ENCODE data around the gene ATOSA. TPM values are rescaled to one million over a fixed set of nuclear protein-coding genes. Genes with fewer than 3 reads are reported as not detected.

The ATOSA gene
- 16.5 TPM for polyA plus RNA-seq (2013, experiment 1 of 2)
- 18.8 TPM for polyA plus RNA-seq (2013, experiment 2 of 2)

DNA sequence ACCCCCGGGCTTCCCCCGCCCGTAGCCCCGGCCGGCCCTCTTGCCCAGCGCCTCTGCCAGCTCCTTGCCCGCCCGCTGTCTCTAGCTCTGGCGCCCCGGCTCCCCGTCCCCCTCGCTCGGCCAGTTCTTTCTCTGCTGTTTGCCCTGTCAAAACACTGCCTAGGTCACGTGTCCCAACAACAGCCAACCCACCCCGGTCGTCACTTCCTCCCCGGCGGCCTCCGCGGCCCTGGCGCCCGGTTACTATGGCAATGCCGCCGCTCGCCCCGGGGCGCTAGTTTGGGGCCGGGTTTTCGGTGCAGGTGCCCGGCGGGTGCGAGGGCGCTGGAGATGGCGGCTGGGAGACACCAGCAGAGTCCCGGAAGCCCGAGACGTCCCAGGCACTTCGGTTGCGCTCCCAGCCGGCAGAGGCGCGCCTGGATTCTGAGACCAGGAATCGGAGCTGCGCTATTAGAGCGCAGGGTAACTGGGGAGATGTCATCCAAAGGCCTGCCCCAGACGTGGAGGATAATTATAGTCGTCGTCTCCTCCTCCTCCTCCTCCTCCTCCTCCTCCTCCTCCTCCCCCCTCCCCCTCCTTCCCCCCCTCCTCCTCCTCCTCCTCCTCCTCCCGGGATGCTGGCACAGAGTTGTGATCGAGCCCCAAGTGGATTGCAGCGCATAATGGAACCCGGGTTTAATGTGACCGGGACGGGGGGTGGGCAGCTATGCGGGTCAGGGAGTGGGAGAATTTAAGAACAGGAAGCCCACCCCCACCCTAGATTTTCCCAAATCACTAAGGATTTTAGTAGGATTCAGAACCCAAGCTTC, at the start of gene ATOSA:
TSS of gene ATOSA (minus strand) at position 157 of the 809 bp plus-strand sequence. CDS start 1,367 bp downstream, outside the sequence.
- H3K27ac ChIP-seq (ENCODE audit: low read depth, low read length, severe bottlenecking) = peak within 1 kb of the TSS; percentile 88
- H3K4me3 ChIP-seq (ENCODE audit: extremely low read depth, insufficient read depth, low read length, poor library complexity, severe bottlenecking) = peak within 1 kb of the TSS; percentile 70
- no peaks in the 10 kb centered on the region for H3K36me3 ChIP-seq (ENCODE audit: control insufficient read depth, insufficient read depth, low read length)
- no peaks in the 10 kb centered on the region for H3K9me3 ChIP-seq (ENCODE audit: control insufficient read depth, low read length)
- no peaks in the 10 kb centered on the region for H3K4me1 ChIP-seq (ENCODE audit: control insufficient read depth, insufficient read depth, low read length, poor library complexity, severe bottlenecking)
- 0% methylated on average over 21 to 40 of the region's 55 CpGs for WGBS, 2 experiments (ENCODE audit: insufficient coverage in 2 of 2)

- Histone ChIP-seq H3K27ac (ENCODE audit: low read depth, low read length, severe bottlenecking) (no peak overlapping the region), H3K9me3 (ENCODE audit: control insufficient read depth, low read length) (no peaks in the 10 kb centered on the region), H3K4me1 (ENCODE audit: control insufficient read depth, insufficient read depth, low read length, poor library complexity, severe bottlenecking) (peaks cover 12% of the 10 kb centered on the region), H3K36me3 (ENCODE audit: control insufficient read depth, insufficient read depth, low read length) (no peaks in the 10 kb centered on the region), H3K4me3 (ENCODE audit: extremely low read depth, insufficient read depth, low read length, poor library complexity, severe bottlenecking) (no peak overlapping the region)
- WGBS, 2 experiments (ENCODE audit: insufficient coverage in 2 of 2) = no CpG with 5 or more reads among the region's 2 CpGs
These were observed 49.7 kb upstream of the ATOSA start for GRCh38 chr15:52728899-52729298.

GRCh38 chr15:52727815-52728214, 48.6 kb upstream of the ATOSA start:
- H3K4me3 ChIP-seq (ENCODE audit: extremely low read depth, insufficient read depth, low read length, poor library complexity, severe bottlenecking) = no peak overlapping the region
- 100% methylated on average over 1 of the region's 3 CpGs; no CpG with 5 or more reads in 1 of the 2 experiments for WGBS, 2 experiments (ENCODE audit: insufficient coverage in 2 of 2)
- H3K9me3 ChIP-seq (ENCODE audit: control insufficient read depth, low read length) = no peaks in the 10 kb centered on the region
- H3K27ac ChIP-seq (ENCODE audit: low read depth, low read length, severe bottlenecking) = no peak overlapping the region
- no peaks in the 10 kb centered on the region for H3K36me3 ChIP-seq (ENCODE audit: control insufficient read depth, insufficient read depth, low read length)
- peaks cover 3% of the 10 kb centered on the region for H3K4me1 ChIP-seq (ENCODE audit: control insufficient read depth, insufficient read depth, low read length, poor library complexity, severe bottlenecking)

DNA sequence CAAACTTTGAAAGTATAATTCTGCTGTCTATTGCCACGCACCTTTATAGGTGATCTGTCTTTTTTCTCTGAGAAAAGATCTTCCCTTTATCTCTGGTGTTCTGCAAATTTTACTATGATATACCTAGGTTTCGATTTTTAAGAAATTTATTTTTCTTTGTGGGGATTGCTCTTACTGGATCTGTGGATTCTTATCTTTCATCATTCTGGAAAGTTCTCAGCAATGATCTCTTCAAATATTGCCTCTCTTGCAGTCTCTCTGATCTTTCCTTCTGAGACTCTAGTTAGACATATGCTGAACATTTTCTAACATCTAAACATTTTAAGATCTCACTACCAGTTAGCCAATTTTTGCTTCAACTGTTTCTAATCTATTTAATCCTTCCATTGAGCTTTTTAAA, 47.0 kb upstream of the ATOSA start:
- no CpG with 5 or more reads among the region's 2 CpGs for WGBS, 2 experiments (ENCODE audit: insufficient coverage in 2 of 2)
- Histone ChIP-seq H3K27ac (ENCODE audit: low read depth, low read length, severe bottlenecking) (no peak overlapping the region), H3K4me1 (ENCODE audit: control insufficient read depth, insufficient read depth, low read length, poor library complexity, severe bottlenecking) (peaks cover 3% of the 10 kb centered on the region), H3K9me3 (ENCODE audit: control insufficient read depth, low read length) (no peaks in the 10 kb centered on the region), H3K4me3 (ENCODE audit: extremely low read depth, insufficient read depth, low read length, poor library complexity, severe bottlenecking) (no peak overlapping the region), H3K36me3 (ENCODE audit: control insufficient read depth, insufficient read depth, low read length) (no peaks in the 10 kb centered on the region)

DNA sequence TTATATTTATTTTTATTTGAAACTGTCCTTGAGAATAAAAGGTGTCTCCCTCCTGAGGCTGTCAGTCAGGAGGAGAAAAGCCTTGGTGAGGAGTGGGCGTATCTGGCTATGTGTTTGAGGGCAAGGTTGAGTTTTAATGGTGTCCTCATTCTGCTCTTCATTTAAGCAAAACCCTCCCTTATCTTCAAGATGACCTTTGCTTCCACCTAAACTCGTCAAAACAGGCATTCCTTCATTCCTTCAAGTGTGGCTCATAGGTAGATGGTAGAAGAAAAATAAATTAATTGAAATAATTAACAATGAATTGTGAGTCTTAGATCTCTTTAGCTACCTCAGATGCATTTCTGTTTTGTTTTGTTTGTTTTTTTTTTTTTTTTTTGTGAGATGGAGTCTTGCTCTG, 39.4 kb upstream of the ATOSA start:
- Histone ChIP-seq H3K9me3 (ENCODE audit: control insufficient read depth, low read length) (no peaks in the 10 kb centered on the region), H3K36me3 (ENCODE audit: control insufficient read depth, insufficient read depth, low read length) (no peaks in the 10 kb centered on the region), H3K4me3 (ENCODE audit: extremely low read depth, insufficient read depth, low read length, poor library complexity, severe bottlenecking) (no peak overlapping the region), H3K4me1 (ENCODE audit: control insufficient read depth, insufficient read depth, low read length, poor library complexity, severe bottlenecking) (no peaks in the 10 kb centered on the region), H3K27ac (ENCODE audit: low read depth, low read length, severe bottlenecking) (no peak overlapping the region)
- WGBS, 2 experiments (ENCODE audit: insufficient coverage in 2 of 2) = no CpG with 5 or more reads among the region's 2 CpGs

DNA sequence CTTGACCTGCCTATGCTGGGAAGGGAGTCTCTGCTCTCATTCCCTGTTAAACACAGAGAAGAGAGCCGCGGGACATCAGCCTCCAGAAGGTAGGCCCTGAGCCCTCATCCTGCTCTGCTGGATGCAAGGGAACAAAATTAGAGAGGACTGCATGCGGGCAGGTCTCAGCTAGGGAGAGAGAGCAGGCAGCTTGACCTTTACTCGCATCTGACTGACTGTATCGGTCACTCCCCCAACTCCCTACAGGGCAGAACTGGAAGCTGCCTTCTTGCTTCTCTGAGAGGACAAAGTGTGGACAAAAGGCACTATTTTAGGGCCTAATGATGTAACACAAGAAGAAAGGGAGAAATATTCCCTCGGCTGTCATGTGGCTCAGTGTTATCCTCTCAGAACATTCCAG, 38.7 kb upstream of the ATOSA start:
- no peaks in the 10 kb centered on the region for H3K4me1 ChIP-seq (ENCODE audit: control insufficient read depth, insufficient read depth, low read length, poor library complexity, severe bottlenecking)
- 90 to 100% methylated on average over 1 to 2 of the region's 6 CpGs for WGBS, 2 experiments (ENCODE audit: insufficient coverage in 2 of 2)
- no peak overlapping the region for H3K27ac ChIP-seq (ENCODE audit: low read depth, low read length, severe bottlenecking)
- no peak overlapping the region for H3K4me3 ChIP-seq (ENCODE audit: extremely low read depth, insufficient read depth, low read length, poor library complexity, severe bottlenecking)
- H3K9me3 ChIP-seq (ENCODE audit: control insufficient read depth, low read length) = no peaks in the 10 kb centered on the region
- no peaks in the 10 kb centered on the region for H3K36me3 ChIP-seq (ENCODE audit: control insufficient read depth, insufficient read depth, low read length)

GRCh38 chr15:52717481-52717880, 38.3 kb upstream of the ATOSA start:
- Histone ChIP-seq H3K4me3 (ENCODE audit: extremely low read depth, insufficient read depth, low read length, poor library complexity, severe bottlenecking) (no peak overlapping the region), H3K27ac (ENCODE audit: low read depth, low read length, severe bottlenecking) (no peak overlapping the region), H3K36me3 (ENCODE audit: control insufficient read depth, insufficient read depth, low read length) (no peaks in the 10 kb centered on the region), H3K9me3 (ENCODE audit: control insufficient read depth, low read length) (no peaks in the 10 kb centered on the region), H3K4me1 (ENCODE audit: control insufficient read depth, insufficient read depth, low read length, poor library complexity, severe bottlenecking) (no peaks in the 10 kb centered on the region)
- WGBS, 2 experiments (ENCODE audit: insufficient coverage in 2 of 2) = 83 to 84% methylated on average over 4 of the region's 6 CpGs

GRCh38 chr15:52716536-52716935, 37.3 kb upstream of the ATOSA start:
- 50 to 100% methylated on average over 1 of the region's 2 CpGs for WGBS, 2 experiments (ENCODE audit: insufficient coverage in 2 of 2)
- H3K4me3 ChIP-seq (ENCODE audit: extremely low read depth, insufficient read depth, low read length, poor library complexity, severe bottlenecking) = no peak overlapping the region
- no peaks in the 10 kb centered on the region for H3K4me1 ChIP-seq (ENCODE audit: control insufficient read depth, insufficient read depth, low read length, poor library complexity, severe bottlenecking)
- no peak overlapping the region for H3K27ac ChIP-seq (ENCODE audit: low read depth, low read length, severe bottlenecking)
- H3K9me3 ChIP-seq (ENCODE audit: control insufficient read depth, low read length) = no peaks in the 10 kb centered on the region
- no peaks in the 10 kb centered on the region for H3K36me3 ChIP-seq (ENCODE audit: control insufficient read depth, insufficient read depth, low read length)

GRCh38 chr15:52715411-52715810, 36.2 kb upstream of the ATOSA start:
- Histone ChIP-seq H3K4me3 (ENCODE audit: extremely low read depth, insufficient read depth, low read length, poor library complexity, severe bottlenecking) (no peak overlapping the region), H3K27ac (ENCODE audit: low read depth, low read length, severe bottlenecking) (no peak overlapping the region), H3K9me3 (ENCODE audit: control insufficient read depth, low read length) (no peaks in the 10 kb centered on the region), H3K4me1 (ENCODE audit: control insufficient read depth, insufficient read depth, low read length, poor library complexity, severe bottlenecking) (no peaks in the 10 kb centered on the region), H3K36me3 (ENCODE audit: control insufficient read depth, insufficient read depth, low read length) (no peaks in the 10 kb centered on the region)
- WGBS, 2 experiments (ENCODE audit: insufficient coverage in 2 of 2) = 66 to 80% methylated on average over 3 to 5 of the region's 5 CpGs

GRCh38 chr15:52714968-52715367, 35.8 kb upstream of the ATOSA start:
- Histone ChIP-seq H3K4me1 (ENCODE audit: control insufficient read depth, insufficient read depth, low read length, poor library complexity, severe bottlenecking) (peaks cover under 1% of the 10 kb centered on the region), H3K9me3 (ENCODE audit: control insufficient read depth, low read length) (no peaks in the 10 kb centered on the region), H3K27ac (ENCODE audit: low read depth, low read length, severe bottlenecking) (no peak overlapping the region), H3K36me3 (ENCODE audit: control insufficient read depth, insufficient read depth, low read length) (no peaks in the 10 kb centered on the region), H3K4me3 (ENCODE audit: extremely low read depth, insufficient read depth, low read length, poor library complexity, severe bottlenecking) (no peak overlapping the region)
- 83 to 92% methylated on average over 1 to 3 of the region's 3 CpGs for WGBS, 2 experiments (ENCODE audit: insufficient coverage in 2 of 2)

DNA sequence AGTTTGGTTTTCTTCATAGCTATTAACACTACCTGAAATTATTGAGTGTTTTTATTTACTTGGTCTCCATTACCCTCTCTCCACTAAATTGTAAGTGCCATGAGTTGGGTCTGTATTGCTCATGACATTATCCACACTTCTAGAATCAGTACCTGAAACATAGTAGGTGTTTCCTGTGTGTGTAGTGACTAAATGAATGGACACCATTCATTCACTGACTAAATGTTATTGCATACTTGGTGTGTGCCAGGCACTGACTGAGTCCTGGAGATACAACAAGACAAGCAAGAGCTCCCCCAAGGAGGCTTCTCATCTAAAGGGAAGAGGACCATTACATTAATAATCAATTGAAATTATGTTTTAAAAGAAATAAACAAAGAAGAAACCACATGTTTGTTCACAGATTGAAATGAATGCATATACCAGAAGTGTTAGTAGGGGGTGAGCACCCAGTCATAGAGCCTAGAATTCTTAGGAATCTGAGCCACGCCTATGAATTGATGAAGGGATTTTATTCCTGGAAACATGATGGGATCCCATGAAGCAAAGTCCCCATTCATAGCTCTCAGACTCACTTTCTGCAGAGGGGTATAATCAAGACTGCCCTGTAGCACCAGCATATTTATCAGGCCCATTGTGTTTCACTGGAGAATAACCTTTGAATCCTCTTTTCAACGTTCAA, 31.7 kb upstream of the ATOSA start:
- 78 to 86% methylated on average over 1 of the region's 2 CpGs for WGBS, 2 experiments (ENCODE audit: insufficient coverage in 2 of 2)
- Histone ChIP-seq H3K9me3 (ENCODE audit: control insufficient read depth, low read length) (no peaks in the 10 kb centered on the region), H3K4me3 (ENCODE audit: extremely low read depth, insufficient read depth, low read length, poor library complexity, severe bottlenecking) (no peak overlapping the region), H3K36me3 (ENCODE audit: control insufficient read depth, insufficient read depth, low read length) (no peaks in the 10 kb centered on the region), H3K27ac (ENCODE audit: low read depth, low read length, severe bottlenecking) (no peak overlapping the region), H3K4me1 (ENCODE audit: control insufficient read depth, insufficient read depth, low read length, poor library complexity, severe bottlenecking) (peaks cover 8% of the 10 kb centered on the region)
